ENCODE data around the gene C4BPA.

C4BPA gene

GRCh38 chr1:207103892-207104373 lies at the start of gene C4BPA:
TSS of gene C4BPA (plus strand) at chr1:207104233. CDS start at chr1:207113026, 8,793 bp downstream.
- DNase-seq = peak; percentile 7

- DNase-seq = peak; percentile 51
These were observed 49.5 kb upstream of the C4BPA start for GRCh38 chr1:207054491-207054890.

GRCh38 chr1:207055386-207056001 lies 48.5 kb upstream of the C4BPA start:
- no peak for DNase-seq

- no peak for DNase-seq
These were observed 47.4 kb upstream of the C4BPA start for GRCh38 chr1:207056673-207057072.

GRCh38 chr1:207058252-207058651 lies 45.8 kb upstream of the C4BPA start:
- no peak for DNase-seq

- no peak for DNase-seq
These were observed 44.9 kb upstream of the C4BPA start for GRCh38 chr1:207058878-207059867.

- DNase-seq = no peak
These were observed 44.2 kb upstream of the C4BPA start for GRCh38 chr1:207059881-207060280.

GRCh38 chr1:207060596-207060995 lies 43.4 kb upstream of the C4BPA start:
- no peak for DNase-seq

- DNase-seq = no peak
These were observed 42.0 kb upstream of the C4BPA start for GRCh38 chr1:207062058-207062457.

- no peak for DNase-seq
These were observed 41.0 kb upstream of the C4BPA start for GRCh38 chr1:207063014-207063413.

GRCh38 chr1:207064561-207064960 lies 39.5 kb upstream of the C4BPA start:
- DNase-seq = no peak

- no peak for DNase-seq
These were observed 36.8 kb upstream of the C4BPA start for GRCh38 chr1:207067185-207067584.

- DNase-seq = no peak
These were observed 36.4 kb upstream of the C4BPA start for GRCh38 chr1:207067665-207068064.

GRCh38 chr1:207069061-207069460 lies 35.0 kb upstream of the C4BPA start:
- DNase-seq = peak; percentile 27

GRCh38 chr1:207069858-207070506 lies 34.1 kb upstream of the C4BPA start:
- DNase-seq = no peak

- no peak for DNase-seq
These were observed 33.2 kb upstream of the C4BPA start for GRCh38 chr1:207070811-207071210.

- no peak for DNase-seq
These were observed 32.6 kb upstream of the C4BPA start for GRCh38 chr1:207071426-207071825.

- DNase-seq = no peak
These were observed 31.8 kb upstream of the C4BPA start for GRCh38 chr1:207072233-207072632.

GRCh38 chr1:207073906-207074820 lies 29.9 kb upstream of the C4BPA start:
- DNase-seq = no peak

- no peak for DNase-seq
These were observed 27.7 kb upstream of the C4BPA start for GRCh38 chr1:207076181-207076955.

- no peak for DNase-seq
These were observed 27.0 kb upstream of the C4BPA start for GRCh38 chr1:207077012-207077411.
